HK-2 (cell line): ENCODE results near the gene KLF1.
A peak's percentile ranks its signal among the peaks of the same experiment; 100 is the strongest.

Experiments used
- DNase-seq: peaks from one replicate; pipeline ENCODE4 v3.0.0-alpha.2; 2018; ENCODE audit not compliant: unreplicated experiment

KLF1 gene

GRCh38 chr19:12838182-12838885 lies 48.7 kb downstream of the KLF1 start, which contains the start of gene MAST1:
MAST1 (plus strand) TSS chr19:12838515; CDS start chr19:12838573, 58 bp downstream.
- peak; percentile 51 for DNase-seq

- DNase-seq, result no peak
Measured at GRCh38 chr19:12837225-12837624, 49.8 kb downstream of the KLF1 start.

GRCh38 chr19:12836529-12836863 lies 50.5 kb downstream of the KLF1 start:
- DNase-seq, result no peak

- no peak for DNase-seq
Measured at GRCh38 chr19:12834976-12835757, 51.8 kb downstream of the KLF1 start.

GRCh38 chr19:12834566-12834943 lies 52.4 kb downstream of the KLF1 start, which contains the start of gene RTBDN:
RTBDN (minus strand) TSS chr19:12834579; CDS start chr19:12829979, 4,600 bp downstream.
- no peak for DNase-seq
